ENCODE measurements around the gene NR3C2. TPM values are rescaled to one million over a fixed set of nuclear protein-coding genes. Genes with fewer than 3 reads are reported as not detected.

The NR3C2 gene
- polyA plus RNA-seq, 1 donor from 2014 or later: 0.06 TPM

- H3K36me3 ChIP-seq (ENCODE audit: insufficient read depth, low read length): no peaks in the 10 kb centered on the region
- H3K27me3 ChIP-seq (ENCODE audit: insufficient read depth, low read depth, low read length): peaks cover 54% of the 10 kb centered on the region
- H3K27ac ChIP-seq (ENCODE audit: low read length): no peak overlapping the region
- H3K4me2 ChIP-seq (ENCODE audit: low read length): no peak overlapping the region
- no peaks in the 10 kb centered on the region for H3K9me2 ChIP-seq (ENCODE audit: insufficient read depth, low read length)
- no peaks in the 10 kb centered on the region for H3F3A ChIP-seq (ENCODE audit: insufficient read depth, low read length, poor library complexity, severe bottlenecking)
- H3K4me3 ChIP-seq (ENCODE audit: low read length): no peak overlapping the region
- no peak for TF ChIP-seq RAD21 (conservative IDR thresholded peaks at IDR 0.05)
- TF ChIP-seq POLR2AphosphoS5 (IDR thresholded peaks at IDR 0.05): no peak
- TF ChIP-seq EZH2 (IDR thresholded peaks at IDR 0.05; ENCODE audit: borderline replicate concordance, insufficient read depth, low read length, poor library complexity, severe bottlenecking): no peak
- no peak for TF ChIP-seq REST (IDR thresholded peaks at IDR 0.05; ENCODE audit: borderline replicate concordance)
- no peak for TF ChIP-seq TAF1 (IDR thresholded peaks at IDR 0.05; ENCODE audit: low read depth)
- no peak for TF ChIP-seq EP300 (conservative IDR thresholded peaks at IDR 0.05; ENCODE audit: poor library complexity, severe bottlenecking)
- no peak for TF ChIP-seq CTCF (IDR thresholded peaks at IDR 0.05; ENCODE audit: poor library complexity, severe bottlenecking)
- no peak for TF ChIP-seq SMC3 (conservative IDR thresholded peaks at IDR 0.05; ENCODE audit: poor library complexity)
- TF ChIP-seq MXI1 (conservative IDR thresholded peaks at IDR 0.05; ENCODE audit: poor library complexity, severe bottlenecking): no peak
- H3K9me3 ChIP-seq (ENCODE audit: low read length): no peaks in the 10 kb centered on the region
- H3K9ac ChIP-seq (ENCODE audit: low read length): no peak overlapping the region
- no peaks in the 10 kb centered on the region for H3K79me2 ChIP-seq (replicated peaks; ENCODE audit: insufficient read depth, low read length)
- H2AFZ ChIP-seq (ENCODE audit: low read depth, low read length): no peak overlapping the region
- H4K20me1 ChIP-seq (ENCODE audit: insufficient read depth): no peaks in the 10 kb centered on the region
These were observed 235.1 kb downstream of the NR3C2 start for GRCh38 chr4:148207068-148207467.

- Histone ChIP-seq H3K4me3 (ENCODE audit: low read length) (no peak overlapping the region), H3K4me2 (ENCODE audit: low read length) (no peak overlapping the region), H4K20me1 (ENCODE audit: insufficient read depth) (no peaks in the 10 kb centered on the region), H3K79me2 (replicated peaks; ENCODE audit: insufficient read depth, low read length) (no peaks in the 10 kb centered on the region), H2AFZ (ENCODE audit: low read depth, low read length) (no peak overlapping the region), H3K9me3 (ENCODE audit: low read length) (no peaks in the 10 kb centered on the region), H3K9me2 (ENCODE audit: insufficient read depth, low read length) (no peaks in the 10 kb centered on the region), H3K27ac (ENCODE audit: low read length) (no peak overlapping the region), H3F3A (ENCODE audit: insufficient read depth, low read length, poor library complexity, severe bottlenecking) (no peaks in the 10 kb centered on the region), H3K36me3 (ENCODE audit: insufficient read depth, low read length) (no peaks in the 10 kb centered on the region), H3K9ac (ENCODE audit: low read length) (no peak overlapping the region), H3K27me3 (ENCODE audit: insufficient read depth, low read depth, low read length) (peaks cover 65% of the 10 kb centered on the region)
- TF ChIP-seq CTCF (IDR thresholded peaks at IDR 0.05; ENCODE audit: poor library complexity, severe bottlenecking): no peak
- no peak for TF ChIP-seq REST (IDR thresholded peaks at IDR 0.05; ENCODE audit: borderline replicate concordance)
- TF ChIP-seq EP300 (conservative IDR thresholded peaks at IDR 0.05; ENCODE audit: poor library complexity, severe bottlenecking): no peak
- no peak for TF ChIP-seq RAD21 (conservative IDR thresholded peaks at IDR 0.05)
- no peak for TF ChIP-seq POLR2AphosphoS5 (IDR thresholded peaks at IDR 0.05)
- no peak for TF ChIP-seq SMC3 (conservative IDR thresholded peaks at IDR 0.05; ENCODE audit: poor library complexity)
- no peak for TF ChIP-seq EZH2 (IDR thresholded peaks at IDR 0.05; ENCODE audit: borderline replicate concordance, insufficient read depth, low read length, poor library complexity, severe bottlenecking)
- no peak for TF ChIP-seq MXI1 (conservative IDR thresholded peaks at IDR 0.05; ENCODE audit: poor library complexity, severe bottlenecking)
- TF ChIP-seq TAF1 (IDR thresholded peaks at IDR 0.05; ENCODE audit: low read depth): no peak
These were observed 236.7 kb downstream of the NR3C2 start for GRCh38 chr4:148205476-148205875.

All from neural cell (in vitro differentiated cells).